HS-5 (cell line): ENCODE results near the gene EHD1.

Source experiments
- DNase-seq: peaks from one replicate; pipeline ENCODE4 v3.0.0-alpha.2; 2012; ENCODE audit warnings: low read depth

EHD1 gene

DNA sequence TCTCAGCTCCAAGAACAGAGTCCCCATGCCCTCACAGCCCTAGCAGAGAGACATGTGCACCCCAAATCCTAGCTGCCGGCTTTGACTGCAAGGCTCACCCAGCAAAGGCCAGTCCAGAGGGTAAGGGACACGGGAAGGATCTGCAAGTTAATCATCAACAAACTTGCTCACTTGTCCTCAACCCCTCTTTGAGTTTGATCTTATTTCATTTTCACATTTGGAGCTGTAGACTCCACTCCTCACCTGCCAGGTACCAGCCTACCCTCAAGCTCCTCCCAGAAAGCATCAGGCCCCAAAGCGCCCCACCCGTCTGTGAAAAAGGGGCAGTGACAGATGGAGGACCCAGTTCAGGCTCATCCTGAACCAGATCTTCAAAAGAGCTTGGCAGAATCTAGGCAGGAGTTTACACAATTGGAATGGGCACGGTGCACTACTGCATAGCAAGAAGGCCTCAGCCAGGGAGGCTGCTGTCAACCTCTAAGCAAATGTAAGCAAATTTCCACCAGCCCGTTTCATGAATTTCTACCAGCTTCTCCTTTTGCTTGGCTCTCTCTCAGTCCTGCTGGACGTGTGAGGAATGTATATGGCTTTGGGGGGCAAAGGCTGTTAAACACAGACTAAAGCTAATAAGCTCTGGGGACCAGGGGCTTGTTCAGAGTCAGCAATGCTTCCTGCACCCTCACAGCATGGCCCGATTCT lies 5.5 kb downstream of the EHD1 start:
- DNase-seq, result no peak

DNA sequence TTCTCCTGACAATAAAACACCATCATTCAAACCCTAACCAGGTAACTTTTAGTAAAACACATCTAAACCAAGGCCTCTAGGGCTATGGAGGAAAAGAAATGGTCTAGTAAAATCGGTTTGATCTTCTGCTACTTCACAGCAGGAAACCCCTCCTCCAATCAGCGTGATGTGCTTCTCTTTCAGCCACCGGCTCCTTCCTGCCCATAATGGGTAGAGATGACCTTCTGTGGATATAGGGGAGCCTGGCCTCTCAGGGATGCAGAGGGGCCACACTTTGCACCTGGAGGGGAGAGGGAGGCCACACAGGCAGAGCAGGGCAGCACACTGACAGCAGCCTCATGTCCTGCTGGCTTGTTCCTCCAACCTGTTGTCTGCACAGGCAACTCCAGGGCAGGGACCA lies 6.9 kb downstream of the EHD1 start:
- DNase-seq, result no peak

DNA sequence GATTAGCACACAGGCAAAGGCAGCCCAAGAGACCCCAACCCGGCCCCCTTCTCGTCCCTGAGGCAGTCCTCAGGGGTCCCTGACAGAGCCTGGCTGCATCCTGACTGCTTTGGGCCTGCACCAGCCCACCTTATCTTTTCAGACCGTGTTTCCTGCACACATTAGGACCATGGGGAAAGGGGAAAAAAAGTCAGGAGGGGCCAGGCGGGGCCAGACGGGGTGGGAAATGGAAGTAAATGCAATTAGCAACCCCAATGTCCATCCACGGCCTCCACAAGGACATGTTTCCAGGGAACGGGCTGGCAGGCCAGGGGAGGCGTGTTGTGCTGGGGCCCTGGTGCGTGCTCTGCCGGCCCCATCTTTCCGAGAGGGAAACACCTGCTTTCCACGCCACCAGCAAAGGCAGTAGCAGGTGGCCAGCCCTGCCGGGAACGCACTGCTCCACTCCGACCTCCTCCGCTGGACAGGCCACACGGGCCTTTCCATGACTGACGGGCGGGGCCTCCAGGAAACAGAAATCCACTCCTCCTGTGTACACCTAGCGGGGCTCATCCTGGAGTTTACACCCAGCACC lies 7.4 kb downstream of the EHD1 start:
- no peak for DNase-seq

DNA sequence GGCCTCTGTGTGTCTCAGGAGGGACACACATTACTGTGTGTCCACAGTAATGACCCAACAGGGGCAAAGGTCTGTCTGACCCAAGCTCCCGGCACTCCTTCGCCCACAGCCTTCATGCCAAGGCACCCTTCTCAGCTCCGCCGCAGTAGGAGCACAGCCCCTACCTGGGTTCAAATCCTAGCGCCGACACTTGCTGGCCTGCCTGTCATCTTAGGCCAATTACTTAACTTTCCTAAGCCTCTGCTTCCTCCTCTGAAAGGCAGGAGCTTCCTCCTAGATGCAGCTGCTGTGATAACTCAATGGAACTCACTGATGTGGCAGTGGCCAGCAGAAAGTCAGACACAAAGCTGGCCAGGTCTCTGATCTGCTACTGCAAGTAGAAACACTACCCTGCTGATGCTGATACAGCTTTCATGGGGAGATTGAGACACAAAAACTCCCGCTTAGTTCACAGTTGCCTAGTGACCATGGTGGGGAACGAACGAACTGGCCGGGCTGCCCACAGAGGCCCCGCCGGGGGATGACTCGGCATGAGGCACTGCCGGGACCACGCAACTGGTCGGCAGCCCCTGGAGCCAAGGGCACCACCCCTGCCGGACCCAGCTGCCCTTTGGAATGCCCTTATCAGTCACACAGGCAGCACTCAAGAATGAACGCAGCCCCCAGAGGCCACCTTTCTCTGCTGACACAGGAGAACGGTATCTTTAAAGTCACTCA lies 8.1 kb downstream of the EHD1 start:
- DNase-seq, result peak; percentile 37

DNA sequence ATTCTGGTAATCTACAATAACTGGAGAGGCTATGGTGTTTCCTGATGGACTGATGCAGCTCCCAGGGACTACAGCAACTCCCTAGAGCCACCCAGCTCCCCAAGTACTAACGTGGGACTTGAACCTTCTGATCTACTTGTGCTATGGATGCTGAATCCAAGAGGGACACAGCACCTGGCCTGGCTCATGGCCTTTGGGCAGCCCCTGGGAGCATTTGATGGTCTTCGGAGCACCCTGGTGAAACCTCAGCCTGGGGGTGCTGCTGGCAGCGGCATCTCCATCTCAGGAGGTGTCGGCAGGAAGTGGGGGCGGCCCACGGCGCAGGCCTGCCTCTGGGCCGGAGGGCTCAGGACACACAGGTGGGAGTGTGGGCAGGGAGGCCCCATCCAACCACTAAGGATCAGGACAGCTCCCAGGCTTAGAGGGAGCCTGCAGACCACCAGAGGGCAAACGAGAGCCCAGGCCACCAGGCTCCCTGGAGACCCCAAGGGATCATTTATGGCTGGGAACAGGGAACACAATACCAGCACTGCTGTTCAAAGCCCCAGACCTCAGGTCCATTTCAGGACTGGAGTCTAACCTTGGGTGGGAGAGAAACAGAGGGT lies 8.7 kb downstream of the EHD1 start:
- no peak for DNase-seq

DNA sequence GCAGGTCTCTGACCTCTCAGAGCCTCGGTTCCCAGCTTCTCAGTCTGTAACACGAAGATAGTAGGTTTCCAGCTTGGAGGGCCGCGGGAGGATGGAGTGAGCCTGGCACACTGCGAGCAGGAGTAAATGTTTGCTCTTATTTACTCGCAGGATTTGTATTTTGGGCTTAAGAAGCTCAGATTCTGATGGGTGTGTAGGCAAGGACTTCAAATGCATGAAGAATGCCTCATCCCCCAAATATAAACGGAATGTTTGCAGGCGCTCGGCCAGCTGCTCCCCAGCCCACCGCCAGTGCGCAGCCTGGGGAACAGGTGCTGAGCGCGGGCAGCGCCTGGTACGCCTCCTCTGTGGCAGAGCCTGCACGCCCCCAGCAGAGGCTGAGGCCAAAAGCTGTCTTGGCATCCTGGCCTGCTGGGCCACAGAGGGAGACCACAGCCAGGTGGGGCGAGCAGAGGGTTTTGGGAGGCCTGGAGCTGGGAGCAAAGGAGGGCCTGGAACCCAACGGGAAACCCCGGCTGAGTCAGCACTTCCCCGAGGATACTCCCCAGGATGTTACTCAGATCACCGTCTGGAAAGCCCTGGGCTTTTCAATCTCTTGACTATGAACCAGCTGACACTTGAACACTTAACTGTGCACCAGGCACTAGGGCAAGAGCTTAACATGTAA lies 9.4 kb downstream of the EHD1 start:
- DNase-seq, result peak; percentile 87

DNA sequence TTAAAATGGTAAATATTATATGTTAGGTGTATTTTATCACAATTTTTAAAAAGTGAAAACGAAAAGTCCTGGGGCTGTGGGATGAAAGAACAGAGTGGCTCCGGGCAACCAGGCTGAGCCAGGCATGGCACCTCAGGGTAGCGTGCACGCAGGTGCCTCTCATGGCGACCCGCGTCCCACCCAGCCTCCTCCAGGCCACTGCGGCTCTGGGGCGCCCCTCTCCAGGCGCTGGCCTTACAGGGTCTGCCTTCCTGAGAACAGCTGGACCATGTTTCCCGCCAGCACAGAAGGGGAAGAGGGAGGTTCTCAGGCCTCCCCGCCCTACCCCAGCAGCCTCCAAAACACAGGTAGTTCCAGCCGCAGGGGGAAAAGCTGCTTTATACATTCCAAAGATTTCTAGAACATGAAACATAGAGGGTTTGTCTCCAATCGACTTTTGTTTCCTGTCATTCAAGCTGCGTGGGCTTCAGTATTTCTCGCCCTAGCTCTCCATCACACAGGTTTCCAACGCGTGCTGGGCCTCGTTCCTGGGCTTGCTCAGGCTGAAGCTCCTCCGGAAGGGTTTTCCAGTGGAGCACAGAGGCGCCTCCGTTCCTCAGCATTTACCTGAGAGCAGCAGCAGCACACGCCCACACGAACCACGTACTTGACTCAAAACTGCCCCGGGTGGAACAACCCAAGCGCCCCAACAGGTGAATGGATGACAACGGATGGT lies 10.5 kb downstream of the EHD1 start:
- DNase-seq, result no peak

DNA sequence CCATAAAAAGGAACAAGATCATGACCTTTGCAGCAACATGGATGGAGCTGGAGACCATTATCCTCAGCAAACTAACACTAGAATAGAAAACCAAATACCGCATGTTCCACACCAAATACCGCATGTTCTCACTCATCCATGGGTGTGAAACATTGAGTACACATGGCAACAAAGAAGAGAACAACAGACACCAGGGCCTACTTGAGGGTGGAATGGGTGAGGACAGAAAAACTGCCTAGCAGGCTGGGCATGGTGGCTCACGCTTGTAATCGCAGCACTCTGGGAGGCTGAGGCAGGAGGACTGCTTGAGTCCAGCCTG lies 12.3 kb downstream of the EHD1 start:
- no peak for DNase-seq

DNA sequence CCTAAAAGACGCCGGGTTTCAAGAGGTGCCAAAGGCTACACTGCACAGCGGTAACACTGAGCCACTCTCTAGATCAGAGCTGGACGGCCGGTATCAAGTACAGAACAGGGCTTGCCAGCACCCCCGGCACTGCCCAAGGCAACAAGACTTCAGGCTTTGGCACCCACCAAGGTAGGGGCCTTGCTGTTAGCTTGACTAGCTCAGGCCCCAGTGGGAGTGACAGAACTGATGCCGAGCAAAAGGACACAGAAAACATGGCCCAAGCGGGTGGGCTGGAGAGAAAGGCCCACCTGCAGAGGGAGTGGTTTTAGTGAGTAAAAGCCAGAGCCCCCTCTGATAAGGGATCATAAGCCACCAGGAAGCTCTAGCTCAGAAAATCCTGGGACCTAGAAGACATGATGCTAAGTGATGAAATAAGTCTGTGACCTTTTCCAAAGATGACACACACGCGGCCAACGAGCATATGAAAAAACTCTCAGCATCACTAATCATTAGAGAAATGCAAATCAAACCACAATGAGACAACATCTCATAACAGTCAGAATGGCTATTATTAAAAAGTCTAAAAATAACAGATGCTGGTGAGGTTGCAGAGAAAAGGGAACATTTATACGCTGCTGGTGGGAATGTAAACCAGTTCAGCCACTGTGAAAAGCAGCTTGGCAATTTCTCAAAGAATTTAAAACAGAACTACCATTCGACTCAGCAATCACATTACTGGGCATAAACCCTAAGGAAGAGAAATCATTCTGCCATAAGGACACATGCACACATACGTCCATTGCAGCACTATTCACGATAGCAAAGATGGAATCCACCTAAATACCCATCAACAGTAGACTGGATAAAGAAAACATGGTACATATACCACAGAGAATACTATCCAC lies 12.9 kb downstream of the EHD1 start:
- DNase-seq, result no peak

DNA sequence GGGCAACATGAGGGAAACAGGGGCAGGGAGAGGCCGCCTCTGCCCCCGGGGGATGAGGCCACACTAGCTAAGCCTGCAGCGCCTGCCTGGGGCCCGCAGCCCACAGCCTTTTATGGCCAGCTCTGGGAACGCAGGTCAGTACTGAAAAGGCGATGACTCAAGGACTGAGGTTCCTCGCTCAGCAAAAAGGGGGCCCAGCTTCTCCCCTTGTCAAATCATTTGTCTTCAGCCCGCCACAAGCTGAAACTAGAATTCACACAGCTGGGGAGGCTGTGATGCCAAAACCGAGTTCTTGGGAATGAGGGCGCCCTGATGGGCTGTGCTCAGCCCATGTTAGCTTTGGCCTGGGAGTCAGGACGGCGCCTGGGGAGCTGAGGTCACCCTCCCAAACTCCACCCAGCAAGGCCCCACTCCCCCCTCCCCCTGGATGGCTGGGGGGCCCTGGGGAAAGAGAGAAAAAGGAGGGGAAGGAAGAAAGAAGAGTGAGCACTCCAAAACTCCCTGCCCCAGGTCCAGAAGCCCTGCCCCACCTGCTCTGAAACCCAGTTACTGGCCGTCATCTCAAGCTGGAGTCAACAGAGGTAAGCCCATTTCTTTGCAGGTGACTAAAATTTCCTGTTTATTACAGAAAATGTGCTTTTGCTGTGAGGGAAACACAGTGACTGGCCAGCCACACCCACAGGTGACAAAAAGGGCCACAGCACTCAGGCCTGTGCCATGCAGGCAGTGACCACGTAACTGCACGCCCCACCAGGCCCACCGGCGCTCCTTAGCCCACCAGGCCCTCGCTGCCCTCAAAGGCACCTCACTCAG lies 13.7 kb downstream of the EHD1 start:
- DNase-seq, result no peak

DNA sequence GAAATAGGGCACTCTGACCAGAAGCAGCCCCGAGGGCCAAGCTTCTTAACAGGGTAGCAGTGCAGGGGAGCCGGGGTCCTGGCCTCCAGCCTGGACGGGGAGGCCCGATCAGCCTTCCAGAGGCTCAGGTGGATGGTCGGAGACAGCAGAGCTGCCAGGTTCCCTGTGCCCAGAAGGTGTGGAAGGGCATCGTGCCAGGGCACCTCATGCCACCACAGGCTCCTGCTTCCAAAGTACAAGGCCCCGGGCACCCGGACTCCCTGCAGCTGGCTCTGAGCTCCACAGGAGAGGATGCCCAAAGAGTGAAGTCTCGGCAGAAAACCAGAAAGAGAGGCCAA lies 14.3 kb downstream of the EHD1 start:
- DNase-seq, result no peak

DNA sequence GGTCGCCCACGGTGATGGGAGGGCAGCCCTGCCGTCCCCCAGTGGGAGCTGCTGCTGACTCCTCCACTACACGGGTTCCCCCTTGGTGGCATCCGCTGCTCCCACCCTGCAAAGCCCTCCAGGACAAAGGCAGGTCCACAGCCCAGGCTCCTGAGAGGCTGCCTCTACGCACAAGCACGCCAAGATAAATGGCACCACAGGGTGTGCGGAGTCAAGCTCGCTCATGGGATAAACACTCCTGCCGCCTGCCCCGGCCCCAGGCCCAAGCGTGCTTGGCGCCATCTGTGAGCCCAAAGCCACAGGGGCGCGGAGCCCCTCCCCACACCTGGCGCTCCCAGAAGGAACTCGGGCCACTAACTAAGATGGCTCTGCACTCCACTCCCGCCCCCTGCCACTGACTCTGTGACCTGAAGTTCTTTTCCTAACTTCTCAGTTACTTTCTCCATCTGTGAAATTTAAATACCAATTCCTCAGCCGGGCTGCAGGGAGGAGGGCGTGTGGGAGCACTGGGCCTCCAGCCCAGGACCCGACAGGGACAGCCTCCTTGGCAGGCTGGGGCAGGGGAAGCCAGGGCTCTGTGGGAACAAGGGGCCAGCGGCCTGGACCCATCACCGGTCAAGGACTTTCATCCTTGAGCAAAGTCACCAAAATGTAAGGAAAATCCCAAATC lies 14.9 kb downstream of the EHD1 start:
- no peak for DNase-seq

DNA sequence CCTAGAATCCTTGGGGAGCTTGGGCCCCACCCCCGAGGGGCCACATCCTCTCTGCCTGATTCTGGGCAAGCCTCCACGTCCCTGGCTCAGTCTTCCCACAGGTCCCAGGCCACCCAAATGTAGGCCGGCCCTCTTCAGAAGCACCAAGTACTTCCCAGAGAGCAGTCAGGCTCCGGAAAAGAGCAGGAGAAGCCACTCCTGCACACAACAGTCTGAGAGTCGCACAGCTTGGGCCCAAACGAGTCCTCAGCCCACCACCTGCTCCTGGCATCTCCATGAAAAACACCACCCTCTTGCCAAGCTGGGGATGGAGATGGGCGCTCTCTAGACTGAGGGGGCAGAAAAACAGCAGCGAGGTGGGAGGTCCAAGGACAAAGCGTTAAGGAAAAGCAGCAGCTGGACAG lies 15.4 kb downstream of the EHD1 start:
- no peak for DNase-seq

DNA sequence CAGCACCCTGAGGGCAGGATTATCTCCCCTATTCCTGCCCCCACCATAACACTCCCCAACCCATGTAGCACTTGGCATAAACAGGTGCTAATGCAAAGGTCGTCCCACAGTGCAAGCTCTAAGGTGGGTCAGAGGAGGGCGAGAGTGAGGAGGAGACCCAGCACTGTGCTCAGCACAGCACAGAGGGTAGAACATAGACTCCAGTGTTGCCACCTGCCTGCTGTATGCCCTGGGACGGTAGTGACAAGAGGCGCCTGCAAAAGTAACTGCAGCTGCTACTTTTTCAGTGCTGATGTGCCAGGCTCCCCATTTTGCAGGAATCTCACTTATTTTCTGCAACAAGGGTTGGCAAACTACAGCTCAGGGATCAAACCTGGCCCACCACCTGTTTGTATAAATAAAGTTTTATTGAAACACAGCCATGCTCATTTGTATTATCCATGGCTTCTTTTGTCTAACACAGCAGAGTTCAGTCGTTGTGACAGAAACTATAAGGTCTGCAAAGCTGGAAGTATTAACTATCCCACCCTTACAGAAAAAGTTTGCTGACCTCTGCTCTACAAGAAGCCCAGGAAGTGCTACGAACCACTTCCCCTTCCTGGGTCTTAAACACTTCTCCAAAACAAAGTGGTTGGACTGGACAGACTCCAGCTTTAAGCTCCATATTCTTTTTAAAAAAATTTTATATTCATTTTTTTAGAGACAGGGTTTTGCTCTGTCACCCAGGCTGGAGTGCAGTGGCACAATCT lies 17.0 kb downstream of the EHD1 start:
- DNase-seq, result no peak

DNA sequence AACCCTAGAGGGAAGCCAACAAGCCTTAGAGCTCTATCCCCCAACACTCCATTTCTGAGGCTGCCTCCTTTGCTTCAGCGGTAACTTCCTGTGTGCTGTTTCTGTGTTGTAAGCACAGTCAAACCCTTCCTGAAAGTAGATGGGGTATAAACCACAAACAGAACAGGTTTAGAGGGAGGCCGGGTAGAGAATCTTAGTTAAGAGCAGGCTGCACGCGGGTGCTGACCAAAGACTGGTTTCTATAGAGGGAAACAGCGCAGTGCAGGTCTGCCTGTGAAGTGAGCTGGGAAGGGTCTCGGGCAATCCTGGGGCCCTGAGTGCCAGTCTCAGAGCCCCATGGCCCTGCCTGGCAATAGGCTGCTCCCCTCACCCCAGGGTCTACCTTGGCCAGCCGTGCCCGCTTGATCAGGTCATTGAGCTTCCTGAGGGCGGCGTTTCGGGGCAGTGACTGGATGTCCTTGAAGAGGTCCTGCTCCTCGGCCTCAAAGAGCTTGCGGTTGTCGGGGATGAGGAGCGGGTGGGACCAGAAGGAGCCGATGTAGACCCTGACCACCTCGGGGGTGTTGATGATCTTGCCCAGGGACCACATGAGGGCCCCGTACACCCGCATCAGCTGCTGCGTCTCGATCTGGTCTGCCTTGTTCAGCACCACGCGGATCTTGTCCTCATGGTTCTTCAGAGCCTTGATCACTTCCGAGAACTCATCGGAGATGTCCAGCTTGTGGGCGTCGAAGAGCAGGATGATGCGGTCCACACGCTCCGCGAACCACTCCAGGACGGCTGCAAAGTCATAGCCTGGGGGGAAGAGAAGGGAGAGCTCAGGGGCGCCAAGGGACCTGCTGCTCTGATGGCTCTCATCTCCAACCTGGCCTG lies 18.6 kb downstream of the EHD1 start:
- no peak for DNase-seq

DNA sequence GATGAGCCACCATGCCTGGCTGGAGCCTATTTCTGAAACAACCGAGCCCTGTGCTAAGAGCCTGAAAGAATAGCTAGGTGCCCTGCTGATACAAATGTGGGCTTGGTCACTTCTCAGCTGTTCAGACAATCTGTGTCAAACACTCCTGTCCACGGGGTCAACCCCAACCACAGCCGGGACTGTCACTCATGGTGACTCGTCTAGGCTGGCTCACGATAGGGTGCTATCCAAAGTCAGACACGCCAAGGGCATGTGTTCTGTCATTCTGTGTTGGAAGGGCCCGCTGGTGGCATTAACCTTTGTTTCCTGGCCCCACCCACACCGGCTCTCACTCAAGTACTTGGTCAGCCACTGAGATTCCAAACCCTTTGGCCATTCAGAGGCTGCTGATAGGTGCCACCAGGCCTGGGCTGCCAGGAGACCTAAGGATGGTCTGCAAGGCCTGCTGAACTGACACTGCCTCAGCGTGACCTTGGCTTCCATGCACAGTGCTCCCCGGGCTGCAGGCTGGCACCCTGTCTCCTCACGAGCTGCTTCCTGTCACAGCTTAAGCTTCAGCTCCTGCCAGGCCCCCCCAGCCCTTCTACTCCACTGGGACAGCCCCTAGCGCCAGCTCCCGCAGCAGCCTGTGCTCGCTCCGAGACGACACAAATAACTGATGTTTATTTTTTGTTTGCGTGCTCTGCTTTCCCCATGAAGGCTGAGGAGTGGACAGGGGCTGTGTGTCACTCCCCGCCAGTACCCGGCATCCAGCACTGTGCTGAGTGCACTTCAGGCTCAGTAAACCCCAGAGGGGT lies 19.8 kb downstream of the EHD1 start:
- no peak for DNase-seq

DNA sequence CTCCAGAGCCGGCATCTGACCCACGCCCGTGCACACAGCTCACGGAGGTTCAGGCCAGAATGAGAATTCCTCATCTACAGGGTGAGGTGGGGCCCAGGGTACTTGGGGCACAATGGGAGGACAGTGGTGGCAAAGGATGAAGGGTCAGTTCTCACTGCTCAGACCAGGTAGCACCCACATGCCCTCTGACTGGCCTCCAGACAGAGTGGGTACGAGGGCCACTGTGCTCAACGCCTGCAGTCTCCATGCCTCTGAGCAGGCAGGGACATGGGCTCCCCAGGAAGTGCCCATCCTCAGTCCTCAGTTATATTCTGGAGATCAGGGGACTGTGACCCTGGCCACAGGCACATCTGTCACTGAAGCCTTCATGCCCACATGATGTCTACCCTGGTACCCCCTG lies 20.9 kb downstream of the EHD1 start:
- no peak for DNase-seq
